ENCODE measurements around the gene IGFL4.

The IGFL4 gene

DNA sequence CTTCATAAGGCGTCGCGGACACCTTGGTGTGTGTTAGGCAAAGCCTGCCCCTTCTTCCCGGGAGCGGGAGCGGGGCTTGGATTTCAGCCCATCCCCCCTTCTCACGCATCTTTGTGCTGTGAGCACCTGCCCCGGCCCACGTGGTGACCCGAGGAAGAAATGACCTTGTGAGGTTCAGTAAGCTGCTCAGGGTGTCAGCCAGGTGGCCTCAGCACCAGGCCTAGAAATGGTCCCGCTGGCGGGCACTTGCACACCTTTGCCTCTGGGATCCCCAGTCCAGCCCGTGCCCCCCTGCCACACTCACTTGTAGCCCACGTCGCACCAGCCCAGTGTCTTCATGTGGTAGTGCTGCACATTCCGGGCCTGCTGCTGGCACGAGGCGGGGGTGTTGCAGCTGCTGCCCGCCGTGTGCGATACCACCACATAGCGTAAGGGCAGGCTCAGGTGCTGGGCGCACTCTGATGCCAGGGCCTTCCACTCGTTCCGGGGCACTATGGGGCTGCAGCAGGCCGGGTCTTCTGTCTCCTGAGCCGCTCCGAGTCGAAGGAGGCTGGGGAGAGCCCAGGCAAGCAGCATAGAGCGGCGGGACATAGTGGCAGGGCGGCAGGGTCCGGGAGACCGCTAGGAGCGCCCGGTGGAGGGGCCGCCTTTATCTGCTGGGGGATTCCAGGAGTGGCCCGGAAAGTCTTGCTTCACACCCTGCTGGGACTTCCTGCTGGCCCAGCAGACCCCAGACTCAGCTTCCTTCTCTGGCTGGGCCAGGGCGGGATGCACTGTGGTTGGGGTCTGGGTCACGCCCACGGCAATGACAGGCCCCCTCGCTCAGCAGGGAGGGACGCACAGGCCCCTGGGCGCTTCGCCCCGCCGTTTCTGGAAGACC lies 18.1 kb downstream of the IGFL4 start, which contains the start of gene PGLYRP1:
Gene PGLYRP1 (minus strand): TSS at position 623 of the 880 bp plus-strand sequence. CDS start 32 bp downstream, at position 591.
- in situ Hi-C loops (cut with MboI; ENCODE audit: low pct_unique_long_range_greater_than_20kb, low sequenced_read_pairs, unreplicated experiment), result loop anchor here (10.0 kb wide), 1 partner anchor 242 kb away; no protein-coding TSS in a partner anchor
- TF ChIP-seq, protein P1, sequence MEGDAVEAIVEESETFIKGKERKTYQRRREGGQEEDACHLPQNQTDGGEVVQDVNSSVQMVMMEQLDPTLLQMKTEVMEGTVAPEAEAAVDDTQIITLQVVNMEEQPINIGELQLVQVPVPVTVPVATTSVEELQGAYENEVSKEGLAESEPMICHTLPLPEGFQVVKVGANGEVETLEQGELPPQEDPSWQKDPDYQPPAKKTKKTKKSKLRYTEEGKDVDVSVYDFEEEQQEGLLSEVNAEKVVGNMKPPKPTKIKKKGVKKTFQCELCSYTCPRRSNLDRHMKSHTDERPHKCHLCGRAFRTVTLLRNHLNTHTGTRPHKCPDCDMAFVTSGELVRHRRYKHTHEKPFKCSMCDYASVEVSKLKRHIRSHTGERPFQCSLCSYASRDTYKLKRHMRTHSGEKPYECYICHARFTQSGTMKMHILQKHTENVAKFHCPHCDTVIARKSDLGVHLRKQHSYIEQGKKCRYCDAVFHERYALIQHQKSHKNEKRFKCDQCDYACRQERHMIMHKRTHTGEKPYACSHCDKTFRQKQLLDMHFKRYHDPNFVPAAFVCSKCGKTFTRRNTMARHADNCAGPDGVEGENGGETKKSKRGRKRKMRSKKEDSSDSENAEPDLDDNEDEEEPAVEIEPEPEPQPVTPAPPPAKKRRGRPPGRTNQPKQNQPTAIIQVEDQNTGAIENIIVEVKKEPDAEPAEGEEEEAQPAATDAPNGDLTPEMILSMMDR (IDR thresholded peaks at IDR 0.05; ENCODE audit: extremely low read depth, insufficient read depth, missing control alignments), result no peak
- DNase-seq (ENCODE audit: low spot score), result no peak

DNA sequence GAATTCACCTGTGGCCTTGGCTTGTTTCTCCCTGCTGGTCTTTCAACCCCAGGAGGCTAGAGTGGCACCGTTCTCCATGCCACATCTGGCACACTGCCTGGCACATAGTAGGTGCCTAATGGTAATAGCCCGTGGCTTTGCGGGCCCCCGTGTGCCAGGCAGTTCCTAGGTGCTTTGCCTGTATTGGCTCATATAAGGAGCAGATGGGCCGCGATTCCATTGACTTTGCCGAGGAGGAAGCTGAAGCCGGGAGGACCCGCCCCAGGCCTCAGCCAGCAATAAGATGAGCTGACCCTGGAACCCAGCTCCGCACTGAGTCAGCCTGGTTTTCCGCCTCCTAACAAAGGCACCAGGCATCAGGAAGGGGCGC lies 18.8 kb downstream of the IGFL4 start:
- no peak for DNase-seq (ENCODE audit: low spot score)
- TF ChIP-seq, protein P1 (IDR thresholded peaks at IDR 0.05; ENCODE audit: extremely low read depth, insufficient read depth, missing control alignments), result no peak
- in situ Hi-C loops (cut with MboI; ENCODE audit: low pct_unique_long_range_greater_than_20kb, low sequenced_read_pairs, unreplicated experiment), result loop anchor here (10.0 kb wide), 1 partner anchor 243 kb away; no protein-coding TSS in a partner anchor

DNA sequence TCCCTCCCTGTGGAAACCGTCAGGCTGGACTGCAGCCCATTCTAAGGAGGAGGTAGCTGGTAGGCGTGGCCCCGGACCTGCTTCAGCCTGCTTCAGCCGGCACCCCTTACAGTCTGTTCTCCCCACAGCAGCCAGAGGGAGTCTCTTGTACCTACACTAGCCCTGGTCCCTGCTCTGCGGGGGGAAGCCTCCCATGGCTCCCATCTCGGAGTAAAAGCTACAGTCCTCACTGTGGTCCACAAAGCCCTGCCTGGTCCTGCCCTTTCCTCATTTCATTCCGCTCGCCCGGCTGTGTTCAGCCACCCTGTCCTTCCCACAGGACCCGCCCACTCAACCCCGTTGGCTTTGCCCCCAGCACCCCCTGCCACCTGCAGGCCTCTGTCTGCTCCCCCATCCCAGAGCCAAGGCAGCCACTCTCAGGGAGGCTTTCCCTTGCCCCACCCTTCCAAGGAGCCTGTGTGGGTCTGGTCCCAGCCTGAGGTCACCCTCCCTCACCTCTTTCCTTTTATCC lies 19.2 kb downstream of the IGFL4 start:
- in situ Hi-C loops (cut with MboI; ENCODE audit: low pct_unique_long_range_greater_than_20kb, low sequenced_read_pairs, unreplicated experiment), result loop anchor here (10.0 kb wide), 1 partner anchor 243 kb away; no protein-coding TSS in a partner anchor
- TF ChIP-seq, protein P1 (IDR thresholded peaks at IDR 0.05; ENCODE audit: extremely low read depth, insufficient read depth, missing control alignments), result no peak
- DNase-seq (ENCODE audit: low spot score), result no peak

DNA sequence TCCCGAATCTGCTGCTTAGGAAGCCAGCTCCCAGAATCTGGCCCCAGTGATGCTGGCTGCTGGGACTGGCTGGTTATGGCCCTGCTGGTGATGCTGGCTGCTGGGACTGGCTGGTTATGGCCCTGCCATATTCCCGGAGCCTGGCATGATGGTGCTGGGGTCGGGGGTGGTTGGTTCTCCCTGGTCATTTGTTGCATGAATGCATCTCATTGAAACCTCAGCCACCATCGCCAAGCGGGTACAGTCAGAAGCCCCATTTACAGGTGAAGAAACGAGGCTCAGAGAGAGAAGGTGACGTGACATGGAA lies 20.0 kb downstream of the IGFL4 start:
- TF ChIP-seq, protein P1 (IDR thresholded peaks at IDR 0.05; ENCODE audit: extremely low read depth, insufficient read depth, missing control alignments), result no peak
- in situ Hi-C loops (cut with MboI; ENCODE audit: low pct_unique_long_range_greater_than_20kb, low sequenced_read_pairs, unreplicated experiment), result loop anchor here (10.0 kb wide), 1 partner anchor 244 kb away; no protein-coding TSS in a partner anchor
- DNase-seq (ENCODE audit: low spot score), result no peak

DNA sequence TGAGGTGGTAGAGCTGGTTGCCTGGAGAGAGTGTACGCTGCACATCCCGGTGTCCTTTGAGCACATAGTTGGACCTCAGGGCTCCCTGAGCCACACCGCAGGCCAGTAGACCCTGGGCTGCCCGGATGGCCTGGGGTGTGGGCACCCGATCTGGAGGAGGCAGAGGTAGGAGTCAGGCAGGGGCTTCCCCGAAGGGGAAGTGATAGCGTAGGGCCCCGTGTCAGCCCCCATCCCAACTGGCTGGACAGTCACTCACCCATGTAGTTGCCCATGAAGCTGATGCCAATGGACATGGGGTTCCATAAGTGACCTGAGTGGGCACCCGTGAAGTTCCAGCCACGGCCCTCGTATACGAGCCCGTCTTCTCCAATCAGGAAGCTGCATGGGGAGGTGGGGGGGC lies 21.5 kb downstream of the IGFL4 start:
- in situ Hi-C loops (cut with MboI; ENCODE audit: low pct_unique_long_range_greater_than_20kb, low sequenced_read_pairs, unreplicated experiment), result no loop called here
- TF ChIP-seq, protein P1 (IDR thresholded peaks at IDR 0.05; ENCODE audit: extremely low read depth, insufficient read depth, missing control alignments), result no peak
- DNase-seq (ENCODE audit: low spot score), result no peak

DNA sequence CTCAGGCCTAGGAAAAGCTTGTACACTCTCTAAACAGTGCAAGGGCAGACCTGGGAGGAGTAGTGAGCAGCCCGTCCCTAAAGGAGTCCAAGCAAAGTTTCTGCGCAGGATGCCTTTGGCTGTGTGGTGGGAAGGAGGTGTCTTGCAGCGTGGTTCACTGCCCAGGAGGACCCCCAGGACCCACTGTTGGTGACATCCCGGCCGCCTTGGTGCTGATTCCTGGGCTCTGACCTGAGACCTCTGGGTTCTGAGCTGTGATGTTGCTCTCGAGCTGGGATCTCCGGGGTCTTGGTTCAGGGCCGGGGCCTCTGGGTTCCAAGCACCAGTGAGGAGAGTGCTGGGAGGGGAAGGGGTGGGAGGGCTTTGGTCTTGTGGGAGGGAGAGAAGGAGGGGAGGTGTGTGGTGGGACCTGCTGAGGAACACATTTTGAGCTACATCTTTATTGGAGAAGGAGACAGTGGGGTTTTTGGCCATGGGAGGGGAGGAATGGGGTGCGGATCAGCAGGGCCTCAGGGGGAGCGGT lies 22.0 kb downstream of the IGFL4 start:
- no peak for DNase-seq (ENCODE audit: low spot score)
- in situ Hi-C loops (cut with MboI; ENCODE audit: low pct_unique_long_range_greater_than_20kb, low sequenced_read_pairs, unreplicated experiment), result no loop called here
- TF ChIP-seq, protein P1 (IDR thresholded peaks at IDR 0.05; ENCODE audit: extremely low read depth, insufficient read depth, missing control alignments), result no peak

Data from GM13977 (cell line).